LNCAP (cell line): ENCODE measurements around the gene EIF4ENIF1.

Experiments
- CTCF ChIP-seq: fragments of 450-650 bp; IDR thresholded peaks from 2 replicates; pipeline ENCODE4 v1.5.1; 2017; ENCODE audit warnings: mild to moderate bottlenecking

The EIF4ENIF1 gene

GRCh38 chr22:31488988-31489617 is 539 bp downstream of the EIF4ENIF1 start:
- TF ChIP-seq CTCF = no peak

- TF ChIP-seq CTCF = no peak
Measured at GRCh38 chr22:31488346-31488883, 1.2 kb downstream of the EIF4ENIF1 start.

DNA sequence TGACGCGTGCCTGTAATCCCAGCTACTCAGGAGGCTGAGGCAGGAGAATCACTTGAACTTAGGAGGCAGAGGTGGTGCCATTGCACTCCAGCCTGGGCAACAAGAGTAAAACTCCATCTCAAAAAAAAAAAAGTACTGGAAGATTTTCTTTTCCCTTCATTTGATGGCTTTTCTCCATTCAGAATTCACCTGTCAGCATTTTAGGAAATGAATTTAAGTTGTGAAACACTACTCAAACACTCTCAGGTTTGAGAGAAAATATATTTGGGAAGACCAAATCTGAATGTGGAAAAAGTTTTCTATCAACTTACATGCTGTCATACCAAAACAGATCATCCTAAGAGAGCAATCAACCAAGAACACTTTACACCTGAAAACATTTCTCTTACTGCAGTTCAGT is 2.7 kb downstream of the EIF4ENIF1 start:
- no peak for TF ChIP-seq CTCF

- no peak for TF ChIP-seq CTCF
Measured at GRCh38 chr22:31481129-31481528, 8.5 kb downstream of the EIF4ENIF1 start.

- TF ChIP-seq CTCF = no peak
Measured at GRCh38 chr22:31477329-31477728, 12.3 kb downstream of the EIF4ENIF1 start.

DNA sequence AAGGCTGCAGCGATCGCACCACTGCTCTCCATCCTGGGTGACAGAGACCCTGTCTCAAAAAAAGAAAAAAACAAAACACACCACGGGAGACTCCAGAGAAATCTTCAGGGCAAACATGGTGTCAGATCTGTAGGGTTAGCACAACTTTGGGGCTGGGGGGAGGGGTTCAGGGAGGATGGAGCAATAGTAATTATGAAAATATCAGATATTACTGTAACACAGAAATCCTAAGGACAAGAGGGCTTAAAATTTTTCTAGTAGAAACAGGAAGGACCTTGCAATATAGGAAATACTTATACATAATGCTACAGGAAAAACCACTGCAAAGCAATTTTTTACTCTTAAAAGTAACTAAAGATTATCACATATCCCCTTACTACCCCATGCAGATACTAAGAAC is 13.8 kb downstream of the EIF4ENIF1 start:
- TF ChIP-seq CTCF = no peak

DNA sequence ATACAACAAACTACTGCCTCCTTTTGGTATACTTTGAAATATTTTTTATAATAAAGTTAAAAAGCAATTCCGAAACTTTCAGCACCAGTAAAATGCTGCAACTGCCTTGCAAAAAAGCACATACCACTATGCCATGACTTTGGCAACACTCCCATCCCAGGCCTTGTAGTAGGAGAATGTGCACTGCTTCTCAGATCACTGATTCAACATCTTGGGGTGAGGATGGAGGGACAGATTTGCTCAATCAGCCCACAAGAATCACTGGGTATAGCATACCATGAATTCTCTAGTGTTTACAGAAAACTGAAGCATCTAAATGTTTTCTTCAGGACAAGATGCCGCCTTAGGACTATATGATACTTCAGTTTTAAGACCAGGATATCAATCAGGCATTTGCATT is 14.9 kb downstream of the EIF4ENIF1 start:
- no peak for TF ChIP-seq CTCF

DNA sequence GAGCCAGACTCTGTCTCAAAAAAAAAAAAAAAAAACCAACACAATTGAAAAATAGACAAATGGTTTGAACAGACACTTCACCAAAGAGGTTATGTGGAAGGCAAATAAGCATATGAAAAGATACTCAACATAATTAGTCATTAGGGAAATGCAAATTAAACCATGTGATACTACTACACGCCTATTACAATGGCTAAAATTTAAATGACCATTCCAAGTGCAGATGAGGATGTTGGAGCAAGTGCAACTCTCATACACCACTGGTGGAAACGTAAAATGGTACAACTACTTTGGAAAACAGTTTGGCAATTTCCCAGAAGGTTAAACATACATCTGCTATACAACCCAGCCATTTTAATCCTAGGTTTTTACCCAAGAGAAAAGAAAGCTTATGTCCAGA is 24.3 kb downstream of the EIF4ENIF1 start:
- TF ChIP-seq CTCF = no peak
